Osteoblast (primary cell): Measurements from ENCODE around the gene SNX27. TPM values are rescaled to one million over a fixed set of nuclear protein-coding genes. Genes with fewer than 3 reads are reported as not detected.

Experiments used
- DNase-seq: peaks from one replicate; pipeline ENCODE4 v3.0.0; 2011; ENCODE audit warnings: low spot score, mixed read lengths; ENCODE audit not compliant: insufficient read length; ENCODE audit errors: missing footprints
- H2AFZ ChIP-seq: 2 replicates; pipeline ENCODE4 v1.6.0; 2011; ENCODE audit warnings: mild to moderate bottlenecking, low read length
- H3K27ac ChIP-seq: 2 replicates; pipeline ENCODE4 v1.5.1; 2011; ENCODE audit warnings: mild to moderate bottlenecking, low read depth, low read length, moderate library complexity
- H3K27me3 ChIP-seq: 2 replicates; pipeline ENCODE4 v1.6.0; 2012; ENCODE audit warnings: mild to moderate bottlenecking, control low read depth, inconsistent platforms, low read length, moderate library complexity; ENCODE audit not compliant: insufficient read depth
- H3K36me3 ChIP-seq: 2 replicates; pipeline ENCODE4 v1.5.1; 2011; ENCODE audit warnings: mild to moderate bottlenecking, low read length, control low read depth, moderate library complexity; ENCODE audit not compliant: insufficient read depth
- H3K4me1 ChIP-seq: 2 replicates; pipeline ENCODE4 v1.5.1; 2011; ENCODE audit warnings: mild to moderate bottlenecking, low read length, control low read depth, moderate library complexity; ENCODE audit not compliant: insufficient read depth
- H3K4me2 ChIP-seq: 2 replicates; pipeline ENCODE4 v1.6.0; 2011; ENCODE audit warnings: mild to moderate bottlenecking, low read length; ENCODE audit not compliant: insufficient read depth
- H3K4me3 ChIP-seq: fragments of 200-600 bp; sonication (generic); 3 replicates; pipeline ENCODE4 v1.5.1; 2012; ENCODE audit warnings: mild to moderate bottlenecking, low read length, inconsistent platforms; ENCODE audit not compliant: insufficient read depth
- H3K79me2 ChIP-seq: 2 replicates; pipeline ENCODE4 v1.6.0; 2012; ENCODE audit warnings: mild to moderate bottlenecking, low read length, control low read depth, inconsistent platforms; ENCODE audit not compliant: insufficient read depth
- H3K9me3 ChIP-seq: 2 replicates; pipeline ENCODE4 v1.5.1; 2011; ENCODE audit warnings: low read depth, low read length, control low read depth
- H4K20me1 ChIP-seq: 2 replicates; pipeline ENCODE4 v1.6.0; 2012; ENCODE audit warnings: mild to moderate bottlenecking, low read length, control low read depth; ENCODE audit not compliant: insufficient read depth
- CTCF ChIP-seq: IDR thresholded peaks from 2 replicates; pipeline ENCODE4 v1.5.1; 2011; ENCODE audit warnings: mild to moderate bottlenecking, low read depth, low read length, moderate library complexity; ENCODE audit errors: extremely low read depth
- total RNA-seq: library from RNA; depleted of rRNA; stranded (reverse); fragments of >200 nt; gene quantifications from 2 replicates; pipeline ENCODE4 v1.2.3, GENCODE V29; 2012

SNX27 gene
- total RNA-seq, 1 donor: 23.5 TPM

GRCh38 chr1:151611288-151611790 lies 511 bp upstream of the SNX27 start:
- no peak for DNase-seq
- Histone ChIP-seq H3K79me2 (peaks cover 31% of the 10 kb centered on the region), H3K36me3 (no peaks in the 10 kb centered on the region), H3K4me2 (peak overlapping the region; percentile 96), H4K20me1 (no peaks in the 10 kb centered on the region), H3K4me3 (peak overlapping the region; percentile 90), H3K4me1 (peaks cover 26% of the 10 kb centered on the region), H2AFZ (peak overlapping the region; percentile 17), H3K27me3 (no peaks in the 10 kb centered on the region), H3K27ac (peak overlapping the region; percentile 1), H3K9me3 (no peaks in the 10 kb centered on the region)
- TF ChIP-seq CTCF: no peak

- Histone ChIP-seq H3K36me3 (no peaks in the 10 kb centered on the region), H2AFZ (peak overlapping the region; percentile 85), H3K79me2 (peaks cover 42% of the 10 kb centered on the region), H3K4me3 (peak overlapping the region; percentile 90), H4K20me1 (peaks cover 8% of the 10 kb centered on the region), H3K27me3 (no peaks in the 10 kb centered on the region), H3K27ac (peak overlapping the region; percentile 30), H3K4me1 (peaks cover 31% of the 10 kb centered on the region), H3K9me3 (no peaks in the 10 kb centered on the region), H3K4me2 (peak overlapping the region; percentile 96)
- DNase-seq: peak; percentile 82
- TF ChIP-seq CTCF: no peak
Observed at GRCh38 chr1:151612501-151613281, 841 bp downstream of the SNX27 start.

GRCh38 chr1:151613282-151613780 lies 1.5 kb downstream of the SNX27 start:
- Histone ChIP-seq H2AFZ (peak overlapping the region; percentile 85), H3K4me3 (peak overlapping the region; percentile 90), H3K36me3 (no peaks in the 10 kb centered on the region), H3K27ac (peak overlapping the region; percentile 30), H3K4me1 (peaks cover 31% of the 10 kb centered on the region), H3K4me2 (peak overlapping the region; percentile 96), H3K79me2 (peaks cover 48% of the 10 kb centered on the region), H3K27me3 (no peaks in the 10 kb centered on the region), H3K9me3 (no peaks in the 10 kb centered on the region), H4K20me1 (peaks cover 11% of the 10 kb centered on the region)
- no peak for TF ChIP-seq CTCF
- no peak for DNase-seq
